Muscle of leg (tissue), 11 donors: ENCODE results near the gene SORBS2. TPM values are rescaled to one million over a fixed set of nuclear protein-coding genes. Genes with fewer than 3 reads are reported as not detected.

Experiments used
- DNase-seq: peaks from one replicate; pipeline ENCODE4 v3.0.0; 2013
- H3K27ac ChIP-seq: one replicate; pipeline ENCODE4 v1.5.1; 2013; ENCODE audit warnings: mild to moderate bottlenecking, low read length, control low read depth
- H3K27me3 ChIP-seq: one replicate; pipeline ENCODE4 v1.6.1; 2013; ENCODE audit warnings: low read length; ENCODE audit not compliant: control insufficient read depth, insufficient read depth
- H3K36me3 ChIP-seq: one replicate; pipeline ENCODE4 v1.6.1; 2013; ENCODE audit warnings: low read length; ENCODE audit not compliant: control insufficient read depth, insufficient read depth
- H3K4me1 ChIP-seq: one replicate; pipeline ENCODE4 v1.6.1; 2013; ENCODE audit warnings: low read length; ENCODE audit not compliant: control insufficient read depth, insufficient read depth
- H3K4me3 ChIP-seq: one replicate; pipeline ENCODE4 v1.5.1; 2013; ENCODE audit warnings: low read length, control low read depth
- H3K9me3 ChIP-seq: replicated peaks from 2 replicates; pipeline ENCODE4 v1.6.1; 2013; ENCODE audit warnings: low read depth, low read length; ENCODE audit not compliant: control insufficient read depth
- WGBS: methylation state at CpG from one replicate; pipeline ENCODE4 v1.1.5; 2013; ENCODE audit warnings: missing lambda C conversion rate; ENCODE audit not compliant: insufficient coverage; 5-methylcytosine and 5-hydroxymethylcytosine counted together
- polyA plus RNA-seq, 8 donors: library from polyadenylated mRNA; unstranded; fragments of 120-200 nt; gene quantifications; one replicate each; pipeline versions ENCODE4 v1.2.1 to v1.2.3, GENCODE V29; 2013; ENCODE audit warnings: inconsistent platforms in 1 of 8, low replicate concordance in 1 of 8; ENCODE audit not compliant: insufficient read length in 8 of 8, insufficient read depth in 1 of 8
- total RNA-seq: library from RNA; stranded (reverse); fragments of 120-200 nt; gene quantifications from one replicate; pipeline ENCODE4 v1.2.4, GENCODE V29; 2013

Gene SORBS2
- total and polyA plus RNA-seq, 9 donors: 17.7 to 48.5 (median 36.3) TPM

DNA sequence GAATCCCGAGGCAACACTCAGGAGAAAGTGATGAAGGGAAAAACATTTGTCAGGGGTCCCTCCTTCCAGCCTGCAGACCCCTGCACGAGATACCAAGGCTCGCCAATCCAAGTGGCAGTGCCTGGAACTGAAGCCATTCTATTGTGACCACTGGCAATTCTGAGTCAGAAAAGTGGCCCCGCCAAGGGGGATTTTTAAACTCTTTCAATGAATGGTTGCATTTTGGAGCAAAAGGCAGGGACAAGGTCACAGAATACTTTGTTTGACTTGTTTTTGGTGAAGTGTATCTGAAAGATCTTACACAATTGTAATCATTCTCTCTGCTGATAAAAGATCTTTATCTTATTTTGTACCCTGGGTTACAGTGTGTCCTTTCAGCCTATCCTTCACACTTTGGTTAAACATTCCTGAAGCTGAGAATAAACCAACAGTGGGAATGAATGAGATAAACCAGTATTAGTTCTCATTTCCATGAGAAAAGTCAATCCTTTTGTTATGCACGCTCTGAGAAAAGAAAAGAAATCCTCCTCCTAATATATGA, 160.8 kb downstream of the SORBS2 start:
- no peak overlapping the region for H3K27ac ChIP-seq
- no peaks in the 10 kb centered on the region for H3K4me1 ChIP-seq
- no peaks in the 10 kb centered on the region for H3K9me3 ChIP-seq
- WGBS: 71% methylated on average over 4 of the region's 5 CpGs
- no peak for DNase-seq
- H3K27me3 ChIP-seq: no peaks in the 10 kb centered on the region
- H3K36me3 ChIP-seq: no peaks in the 10 kb centered on the region
- H3K4me3 ChIP-seq: no peak overlapping the region

GRCh38 chr4:185648631-185649030, 163.4 kb downstream of the SORBS2 start:
- Histone ChIP-seq H3K36me3 (no peaks in the 10 kb centered on the region), H3K27ac (no peak overlapping the region), H3K9me3 (no peaks in the 10 kb centered on the region), H3K4me1 (no peaks in the 10 kb centered on the region), H3K4me3 (no peak overlapping the region), H3K27me3 (no peaks in the 10 kb centered on the region)
- no CpG with 5 or more reads among the region's 4 CpGs for WGBS
- no peak for DNase-seq

- no peaks in the 10 kb centered on the region for H3K9me3 ChIP-seq
- H3K27ac ChIP-seq: no peak overlapping the region
- no CpG with 5 or more reads among the region's 1 CpG for WGBS
- no peak overlapping the region for H3K4me3 ChIP-seq
- H3K27me3 ChIP-seq: no peaks in the 10 kb centered on the region
- no peak for DNase-seq
- H3K36me3 ChIP-seq: no peaks in the 10 kb centered on the region
- no peaks in the 10 kb centered on the region for H3K4me1 ChIP-seq
These were observed 166.6 kb downstream of the SORBS2 start for GRCh38 chr4:185645403-185645802.

DNA sequence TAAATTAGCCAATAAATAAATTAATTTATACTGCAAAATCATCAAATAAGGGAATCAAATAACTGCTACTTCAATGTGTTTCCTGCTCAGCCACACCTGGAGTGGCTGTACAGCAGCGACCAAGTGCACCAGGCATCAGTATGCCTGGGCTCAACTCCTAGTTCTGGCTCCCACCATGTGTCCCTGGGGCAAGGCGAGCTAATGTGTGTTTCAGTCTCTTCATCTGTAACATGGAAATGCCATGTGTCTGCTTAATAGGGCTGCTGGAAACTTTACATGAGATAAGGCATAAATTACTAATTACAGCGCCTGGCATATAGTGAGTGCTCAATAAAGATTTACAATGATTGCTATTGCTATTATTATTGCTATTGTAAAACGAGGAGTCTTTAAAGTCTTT, 167.6 kb downstream of the SORBS2 start:
- Histone ChIP-seq H3K4me3 (no peak overlapping the region), H3K27ac (no peak overlapping the region), H3K4me1 (no peaks in the 10 kb centered on the region), H3K9me3 (no peaks in the 10 kb centered on the region), H3K36me3 (no peaks in the 10 kb centered on the region), H3K27me3 (no peaks in the 10 kb centered on the region)
- 80% methylated on average over 1 of the region's 4 CpGs for WGBS
- DNase-seq: no peak

DNA sequence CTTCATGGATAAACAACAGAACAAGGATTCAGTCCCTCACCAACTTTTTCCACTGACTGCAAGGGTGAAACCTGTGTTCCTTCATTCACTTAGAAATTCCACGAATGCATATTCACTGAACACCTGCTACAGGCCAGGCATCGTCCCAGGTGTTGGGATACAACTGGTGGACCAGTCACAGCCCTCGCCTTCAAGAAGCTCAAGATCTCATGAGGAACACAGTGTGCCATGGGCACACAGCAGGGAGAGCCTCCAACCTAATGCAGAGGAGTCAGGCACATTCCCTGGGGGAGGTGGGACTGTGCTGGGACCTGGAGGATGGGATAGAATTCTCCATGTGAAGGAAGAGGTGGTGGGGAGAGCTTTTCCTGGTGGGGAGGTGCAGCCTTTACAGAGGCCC, 169.1 kb downstream of the SORBS2 start:
- Histone ChIP-seq H3K27ac (no peak overlapping the region), H3K36me3 (no peaks in the 10 kb centered on the region), H3K4me1 (peaks cover 3% of the 10 kb centered on the region), H3K4me3 (no peak overlapping the region), H3K27me3 (peaks cover 10% of the 10 kb centered on the region), H3K9me3 (no peaks in the 10 kb centered on the region)
- WGBS: 75% methylated on average over 3 of the region's 3 CpGs
- no peak for DNase-seq

GRCh38 chr4:185640811-185641675, 171.0 kb downstream of the SORBS2 start:
- no peak overlapping the region for H3K27ac ChIP-seq
- WGBS: no CpG with 5 or more reads among the region's 4 CpGs
- no peak overlapping the region for H3K4me3 ChIP-seq
- peaks cover 3% of the 10 kb centered on the region for H3K4me1 ChIP-seq
- H3K27me3 ChIP-seq: peaks cover 10% of the 10 kb centered on the region
- peak; percentile 79 for DNase-seq
- no peaks in the 10 kb centered on the region for H3K9me3 ChIP-seq
- H3K36me3 ChIP-seq: no peaks in the 10 kb centered on the region

GRCh38 chr4:185638548-185639301, 173.3 kb downstream of the SORBS2 start:
- H3K9me3 ChIP-seq: no peaks in the 10 kb centered on the region

DNA sequence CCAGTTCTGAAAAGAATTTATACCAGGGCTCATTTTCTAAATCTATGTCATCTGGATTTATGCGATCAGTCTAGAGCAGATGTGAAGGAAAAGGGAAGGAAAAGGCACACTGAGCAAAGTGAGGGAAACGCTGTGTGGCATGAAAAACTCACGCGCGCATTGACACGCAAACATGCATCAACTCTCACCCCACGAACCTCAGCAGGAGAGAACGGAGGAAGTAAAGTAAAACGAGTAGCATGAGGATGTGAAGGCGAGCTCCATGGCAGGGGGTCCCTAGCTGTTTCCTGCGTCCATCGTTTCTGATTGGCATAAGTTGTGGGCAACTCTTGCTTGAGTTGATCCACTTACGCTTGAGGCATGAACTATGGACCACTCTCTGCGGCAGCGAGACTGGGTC, 173.9 kb downstream of the SORBS2 start:
- no peaks in the 10 kb centered on the region for H3K36me3 ChIP-seq
- WGBS: 48% methylated on average over 6 of the region's 15 CpGs
- H3K27me3 ChIP-seq: peaks cover 10% of the 10 kb centered on the region
- no peak for DNase-seq
- H3K4me3 ChIP-seq: no peak overlapping the region
- no peak overlapping the region for H3K27ac ChIP-seq
- H3K9me3 ChIP-seq: no peaks in the 10 kb centered on the region
- H3K4me1 ChIP-seq: peaks cover 3% of the 10 kb centered on the region

More at GRCh38 chr4:185638548-185639301, 173.3 kb downstream of the SORBS2 start:
- Histone ChIP-seq H3K4me1 (peaks cover 3% of the 10 kb centered on the region), H3K36me3 (no peaks in the 10 kb centered on the region), H3K4me3 (peak overlapping the region; percentile 18), H3K27me3 (peaks cover 10% of the 10 kb centered on the region), H3K27ac (no peak overlapping the region)
- DNase-seq: no peak
- 11% methylated on average over 40 of the region's 41 CpGs for WGBS

- WGBS: 75% methylated on average over 4 of the region's 9 CpGs
- Histone ChIP-seq H3K4me3 (no peak overlapping the region), H3K27ac (no peak overlapping the region), H3K4me1 (peaks cover 3% of the 10 kb centered on the region), H3K9me3 (no peaks in the 10 kb centered on the region), H3K36me3 (no peaks in the 10 kb centered on the region), H3K27me3 (peaks cover 10% of the 10 kb centered on the region)
- no peak for DNase-seq
These were observed 174.7 kb downstream of the SORBS2 start for GRCh38 chr4:185637163-185637875.
